Activated CD4-positive, alpha-beta T cell treated with anti-CD3 and anti-CD28 coated beads for 4 hours (primary cell): ENCODE results near the gene U2AF1.
"Not testable (repeated sequence)": the region's sequence is repeated elsewhere in the genome, so short reads cannot be mapped to it uniquely, and the experiment has no call there.

ENCODE experiments used
- DNase-seq, 2 donors: peaks; one replicate each; pipeline ENCODE4 v3.0.0-alpha.2; 2020

Gene U2AF1, protein sequence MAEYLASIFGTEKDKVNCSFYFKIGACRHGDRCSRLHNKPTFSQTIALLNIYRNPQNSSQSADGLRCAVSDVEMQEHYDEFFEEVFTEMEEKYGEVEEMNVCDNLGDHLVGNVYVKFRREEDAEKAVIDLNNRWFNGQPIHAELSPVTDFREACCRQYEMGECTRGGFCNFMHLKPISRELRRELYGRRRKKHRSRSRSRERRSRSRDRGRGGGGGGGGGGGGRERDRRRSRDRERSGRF

DNA sequence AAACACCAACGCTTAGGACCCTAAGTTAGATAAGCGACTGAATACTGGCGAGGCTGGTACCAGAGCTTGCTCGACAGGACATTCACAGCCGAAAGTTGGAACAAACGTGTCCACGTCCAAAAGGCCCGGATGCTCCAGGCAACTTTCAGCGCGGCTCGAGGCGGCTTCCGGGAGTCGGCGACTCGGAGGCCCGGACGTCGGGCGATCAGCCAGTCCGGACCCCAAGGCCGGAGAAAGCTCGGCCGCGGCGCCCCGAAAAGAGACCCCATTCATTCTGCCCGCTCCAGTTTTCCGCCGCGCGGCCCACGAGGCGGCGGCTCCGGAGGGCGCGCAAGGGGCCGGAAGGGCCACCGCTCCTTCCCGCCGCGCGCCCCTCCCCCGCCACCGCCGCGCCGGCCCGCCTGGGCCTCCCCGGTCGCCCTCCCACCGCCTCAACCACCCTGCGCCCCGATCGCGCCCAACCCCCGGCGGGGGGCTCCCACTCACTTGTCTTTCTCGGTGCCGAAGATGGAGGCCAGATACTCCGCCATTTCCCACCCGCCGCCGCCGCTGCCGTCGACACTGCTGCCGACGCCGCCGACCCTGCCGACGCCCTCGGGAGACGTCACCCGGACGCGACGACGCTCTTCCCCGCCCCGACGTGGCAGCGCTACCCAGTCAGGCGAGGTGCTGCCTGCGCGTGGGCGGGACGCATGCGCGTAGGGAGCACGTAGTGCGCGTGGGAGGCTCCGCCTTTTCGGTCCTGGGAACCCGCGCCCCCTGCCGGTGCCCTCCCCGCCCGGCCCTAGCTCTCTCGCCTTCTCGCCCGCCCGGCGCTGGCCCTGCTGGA, at the start of gene U2AF1:
Gene U2AF1 (minus strand): TSS at position 606 of the 829 bp plus-strand sequence. CDS start 76 bp downstream, at position 530.
- peak in 1 of 2 donors; percentile 59 for DNase-seq

DNA sequence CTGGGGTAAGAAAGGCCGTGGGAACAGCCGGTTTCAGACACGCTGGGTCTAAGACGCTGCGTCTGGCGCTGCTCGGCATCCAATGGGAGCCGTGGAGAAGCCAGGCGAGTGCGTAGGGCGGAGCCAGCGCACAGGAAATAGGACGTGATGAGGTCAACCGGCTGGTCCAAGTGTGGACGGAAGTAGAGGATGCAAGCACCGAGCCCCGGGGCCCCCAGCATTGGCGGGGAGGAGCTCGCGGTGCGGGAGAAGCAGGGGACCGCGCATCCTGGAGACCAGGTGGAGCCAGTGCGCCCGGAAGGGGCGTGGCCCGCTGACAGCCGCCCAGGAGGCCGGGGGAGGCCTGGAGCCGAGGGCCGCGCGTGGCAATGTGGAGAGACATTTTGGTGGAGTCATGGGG, 46.2 kb upstream of the U2AF1 start:
- not testable (repeated sequence) for DNase-seq

DNA sequence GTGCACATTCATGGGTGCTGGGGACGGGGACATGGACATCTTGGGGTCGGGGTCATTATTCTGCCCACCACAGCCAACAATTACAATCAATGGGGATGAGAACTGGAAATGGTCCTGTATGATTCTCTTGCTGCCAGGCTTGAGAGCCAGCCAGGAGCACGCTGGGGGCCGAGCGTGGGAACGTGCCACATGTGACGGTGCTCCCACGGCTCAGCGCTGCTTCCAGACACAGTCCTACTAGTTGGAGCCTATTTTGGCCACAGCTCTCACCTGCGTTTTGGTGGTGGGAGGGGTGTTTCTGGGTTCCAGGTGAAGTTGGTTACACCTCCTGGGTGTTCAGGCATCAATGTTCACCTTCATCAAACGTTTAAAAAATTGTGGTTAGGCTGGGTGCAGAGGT, 42.0 kb upstream of the U2AF1 start:
- DNase-seq, result not testable (repeated sequence)

DNA sequence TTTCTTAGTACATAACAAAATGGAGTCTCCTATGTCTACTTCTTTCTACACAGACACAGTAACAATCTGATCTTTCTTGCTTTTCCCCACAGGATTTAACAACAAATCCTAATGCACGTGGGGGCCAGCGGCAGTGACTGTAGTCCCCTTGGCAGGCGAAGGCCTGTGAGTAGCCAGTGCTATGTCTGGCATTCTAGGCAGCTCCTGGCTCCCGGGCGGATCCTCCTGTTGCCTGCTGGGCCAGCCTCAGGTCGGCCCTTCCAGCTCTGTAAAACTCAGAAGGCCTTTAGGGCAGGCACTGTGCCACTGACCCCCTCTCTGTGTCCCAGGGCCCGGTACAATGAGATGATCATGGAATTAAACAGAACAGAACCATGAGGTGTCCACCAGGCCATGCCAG, 40.6 kb upstream of the U2AF1 start:
- not testable (repeated sequence) for DNase-seq

DNA sequence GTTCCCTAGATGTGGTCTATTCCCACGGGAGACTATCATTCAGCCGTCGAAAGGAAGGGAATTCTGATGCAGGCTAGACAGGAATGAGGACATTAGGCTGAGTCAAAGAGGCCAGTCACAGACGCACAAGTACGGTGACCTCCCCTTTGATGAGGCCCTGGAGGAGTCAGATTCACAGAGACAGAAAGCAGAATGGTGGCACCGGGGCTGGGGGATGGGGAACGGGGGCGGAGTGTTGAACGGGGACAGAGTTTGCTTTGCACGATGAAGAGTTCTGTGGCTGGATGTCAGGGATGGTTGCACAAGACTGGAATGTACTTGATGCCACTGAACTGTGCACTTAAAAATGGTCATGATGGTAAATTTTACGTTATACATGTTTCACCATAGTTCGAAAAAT, 39.3 kb upstream of the U2AF1 start:
- DNase-seq, result not testable (repeated sequence)

DNA sequence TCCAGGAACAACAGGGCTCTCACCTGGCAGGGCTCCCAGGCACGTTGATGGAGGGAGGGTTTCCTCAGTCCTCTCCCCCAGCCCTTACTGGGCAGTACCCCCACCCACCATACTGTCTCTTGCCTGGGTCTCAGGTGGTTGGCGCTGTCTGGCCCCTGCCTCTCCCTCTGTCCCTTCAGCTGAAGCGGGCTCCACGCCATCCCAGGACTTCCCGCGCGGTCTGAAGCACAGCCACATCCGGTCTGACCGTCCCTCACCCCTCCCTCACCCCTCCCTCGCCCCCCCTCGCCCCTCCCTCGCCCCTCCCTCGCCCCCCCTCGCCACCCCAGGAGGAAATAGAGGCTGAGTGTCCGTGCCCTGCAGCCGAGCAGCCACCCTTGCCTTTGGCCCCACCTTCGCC, 34.0 kb upstream of the U2AF1 start:
- not testable (repeated sequence) for DNase-seq

DNA sequence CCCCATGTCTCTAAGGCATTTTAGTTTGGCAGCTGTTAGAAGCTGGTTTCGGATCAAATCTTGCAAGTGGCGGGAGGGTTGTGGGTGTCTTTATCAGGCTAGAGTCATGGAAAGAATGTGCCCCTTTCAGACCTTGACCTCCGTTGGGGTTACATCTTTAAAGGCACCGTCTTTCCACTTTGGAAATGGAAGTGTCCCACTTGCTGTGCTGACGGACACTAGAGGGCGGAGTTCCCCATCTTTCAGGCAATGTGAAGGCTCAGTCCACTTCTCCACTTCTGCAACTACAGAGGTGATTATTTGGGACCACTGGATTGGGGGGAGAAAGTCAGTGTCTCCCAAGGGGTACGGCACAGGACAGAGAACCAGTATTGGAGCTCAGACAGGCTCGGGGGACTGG, 31.6 kb upstream of the U2AF1 start:
- DNase-seq, result not testable (repeated sequence)

DNA sequence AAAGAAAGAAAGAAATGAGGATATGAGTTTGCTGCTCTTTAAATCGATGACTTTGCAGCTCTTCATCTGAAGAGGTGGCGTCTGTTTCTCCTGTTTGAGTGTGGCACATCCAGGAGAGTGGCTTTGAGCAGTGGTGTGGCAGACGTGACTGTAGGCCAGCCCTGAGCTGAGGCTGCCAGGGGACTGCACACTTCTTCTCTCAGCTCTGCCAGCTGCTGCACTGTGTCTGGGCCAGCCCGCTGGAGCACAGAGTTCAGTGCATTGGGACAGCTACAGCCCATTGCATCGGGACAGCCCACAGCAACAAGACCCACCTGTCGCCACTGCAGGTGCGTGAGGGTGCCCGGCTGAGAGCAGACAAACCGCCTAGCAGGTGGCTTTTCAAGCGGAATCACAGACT, 27.1 kb upstream of the U2AF1 start:
- not testable (repeated sequence) for DNase-seq

DNA sequence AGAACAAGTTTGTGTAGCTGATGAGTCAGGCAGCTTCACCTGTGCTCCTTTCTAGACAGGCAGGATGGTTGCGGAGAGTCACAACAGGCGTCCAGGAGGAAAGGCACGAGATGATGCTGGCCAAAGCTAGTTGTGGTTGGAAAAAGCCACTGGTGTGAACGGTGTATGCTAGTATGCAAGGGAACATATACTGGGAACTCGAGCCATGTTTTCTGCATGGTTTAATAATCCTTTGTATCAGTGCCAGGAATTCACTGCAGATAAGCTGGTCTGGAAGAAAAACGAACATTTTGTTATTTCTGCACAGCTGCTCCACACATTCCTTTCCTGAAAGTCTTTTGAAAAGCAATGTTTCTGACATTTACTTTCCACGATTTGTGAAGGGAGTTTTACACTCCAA, 22.7 kb upstream of the U2AF1 start:
- DNase-seq, result not testable (repeated sequence)

DNA sequence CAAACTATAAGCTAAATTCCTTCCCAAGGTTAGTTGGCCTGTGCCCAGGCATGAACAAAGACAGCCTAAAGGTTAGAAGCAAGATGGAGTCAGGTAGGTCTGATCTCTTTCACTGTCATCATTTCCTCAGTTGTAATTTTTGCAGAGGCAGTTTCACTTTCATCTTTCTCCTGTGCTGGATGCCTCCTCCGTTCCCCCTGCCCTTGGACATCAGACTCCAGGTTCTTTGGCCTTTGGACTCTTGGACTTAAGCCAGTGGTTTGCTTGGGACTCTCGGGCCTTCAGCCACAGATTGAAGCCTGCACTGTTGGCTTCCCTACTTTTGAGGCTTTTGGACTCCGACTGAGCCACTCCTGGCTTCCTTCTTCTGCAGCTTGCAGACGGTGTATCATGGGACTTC, 8.6 kb upstream of the U2AF1 start:
- DNase-seq, result not testable (repeated sequence)

DNA sequence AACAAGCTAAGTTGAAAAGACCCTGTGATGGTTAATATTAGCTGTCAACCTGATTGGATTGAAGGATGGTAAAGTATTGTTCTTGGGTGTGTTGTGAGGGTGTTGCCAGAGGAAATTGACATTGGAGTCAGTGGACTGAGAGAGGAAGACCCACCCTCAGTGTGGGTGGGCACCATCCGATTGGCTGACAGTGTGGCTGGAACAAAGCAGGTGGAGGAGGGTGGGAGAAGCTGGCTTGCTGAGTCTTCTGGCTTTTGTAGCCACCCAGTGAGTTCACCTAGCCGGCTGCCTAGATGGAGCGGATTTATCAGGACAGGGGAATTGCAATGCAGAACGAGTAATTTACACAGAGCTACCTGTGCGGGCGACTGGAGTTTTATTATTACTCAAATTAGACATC, 7.1 kb upstream of the U2AF1 start:
- DNase-seq, result not testable (repeated sequence)

DNA sequence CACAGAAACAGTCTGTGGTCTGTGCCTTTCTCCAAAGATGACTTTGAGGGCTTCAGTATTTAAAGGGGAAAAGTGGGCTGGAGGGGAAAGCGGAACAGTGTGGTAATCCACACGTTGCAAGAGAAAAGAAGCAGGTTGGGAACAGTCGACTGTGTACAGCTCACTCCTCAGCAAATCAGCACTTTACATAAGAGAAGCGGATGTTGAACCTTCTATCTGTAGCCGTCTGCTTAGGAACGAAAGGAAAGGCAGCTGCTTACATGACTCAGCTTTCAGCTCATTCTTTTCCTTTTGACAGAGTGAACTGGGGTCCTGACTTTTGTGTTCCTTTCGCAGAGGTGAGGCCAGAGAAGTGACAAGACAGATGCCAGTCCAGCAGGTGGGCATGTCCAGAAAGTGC, 1.6 kb upstream of the U2AF1 start:
- not testable (repeated sequence) for DNase-seq

DNA sequence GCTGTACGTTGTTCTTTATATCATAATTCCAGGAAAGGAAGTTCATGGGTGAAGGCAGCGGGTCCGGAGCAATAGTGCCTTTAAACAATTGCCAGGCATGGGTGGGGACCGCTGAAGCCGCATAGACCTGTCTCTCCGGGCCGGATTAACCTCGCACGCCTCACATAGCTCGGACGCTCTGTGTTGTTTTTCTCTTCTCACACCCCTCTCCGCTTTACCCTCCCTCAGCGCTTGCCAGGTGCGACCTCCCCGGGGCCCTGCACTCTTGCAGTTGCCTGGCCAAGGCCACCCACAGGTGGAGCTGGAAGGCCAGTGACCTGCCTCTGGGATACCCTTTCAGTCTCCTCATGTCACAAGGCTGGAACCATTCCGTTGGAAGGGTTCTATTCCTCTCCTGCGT, 807 bp upstream of the U2AF1 start:
- DNase-seq, result not testable (repeated sequence)

DNA sequence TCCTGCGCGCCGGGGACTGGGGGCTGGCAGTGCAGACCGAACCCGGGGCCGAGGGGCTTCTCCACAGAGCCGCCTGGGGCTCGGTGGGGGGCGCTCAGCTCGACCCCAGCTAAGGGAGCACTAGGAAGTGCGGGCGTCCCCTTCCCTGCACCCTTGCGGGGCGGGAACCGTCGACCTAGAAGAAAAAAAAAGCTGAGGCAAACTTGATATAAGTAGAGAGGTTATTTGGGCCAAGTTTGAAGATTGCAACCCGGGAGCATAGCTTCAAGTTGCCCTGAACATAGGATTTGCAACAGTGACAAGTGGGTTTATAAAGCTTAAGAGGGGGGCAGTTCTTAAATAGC, 396 bp upstream of the U2AF1 start:
- not testable (repeated sequence) for DNase-seq

DNA sequence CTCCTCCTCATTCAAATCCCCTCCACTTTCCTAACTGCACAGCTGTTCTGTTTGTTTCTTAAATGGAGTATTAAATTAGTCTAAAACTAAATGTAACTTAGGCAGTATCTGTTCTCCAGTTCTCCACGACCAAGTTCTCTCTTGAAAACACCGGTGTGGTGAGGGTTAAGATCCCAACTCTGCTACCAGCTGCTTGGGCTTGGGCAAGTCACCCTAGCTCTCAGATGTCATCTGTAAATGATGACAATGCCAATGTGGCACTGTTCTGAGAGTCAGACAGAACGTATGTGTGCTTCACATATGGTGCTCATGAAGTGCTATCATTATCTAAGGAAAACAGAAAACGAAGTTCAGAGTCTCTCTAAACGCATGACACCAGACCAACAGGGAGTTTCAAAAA, 2.7 kb downstream of the U2AF1 start:
- not testable (repeated sequence) for DNase-seq

DNA sequence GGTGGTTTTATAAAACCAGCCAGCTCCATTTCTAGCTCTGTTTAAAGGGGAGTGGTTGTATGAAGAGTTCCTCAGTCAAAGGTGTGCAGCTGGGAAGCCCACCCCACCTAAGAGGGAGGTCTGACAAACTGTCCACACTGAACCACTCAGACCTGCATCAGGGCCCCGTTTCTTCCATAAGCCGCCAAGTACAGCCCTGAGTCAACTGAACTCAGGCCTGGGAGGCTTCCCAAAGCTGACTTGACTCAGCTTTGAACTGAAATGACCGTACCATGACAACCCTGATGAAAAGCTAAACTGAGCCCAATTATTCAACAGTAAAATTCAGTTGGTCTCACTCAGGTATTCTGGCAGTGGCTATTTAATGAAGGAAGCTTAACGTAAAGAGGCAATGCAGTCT, 5.1 kb downstream of the U2AF1 start:
- DNase-seq, result not testable (repeated sequence)

DNA sequence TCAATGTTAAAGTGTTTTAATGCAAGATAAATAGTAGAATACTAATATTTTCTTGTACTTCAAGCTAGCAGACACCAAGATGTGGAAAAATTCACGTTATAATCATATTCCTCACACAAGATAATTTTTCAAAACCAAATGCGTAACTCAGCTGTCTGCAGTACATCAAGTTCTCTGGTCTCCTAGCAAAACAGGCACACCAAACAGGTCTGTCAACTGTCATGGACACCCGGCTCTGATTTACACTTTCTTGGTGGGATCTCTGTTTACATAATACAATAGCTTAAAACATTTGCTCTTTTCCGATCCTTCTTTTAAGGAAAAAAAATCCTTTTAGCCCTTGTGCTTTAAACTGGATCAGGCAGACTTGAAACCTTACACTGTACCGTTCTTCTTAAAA, 5.7 kb downstream of the U2AF1 start:
- DNase-seq, result not testable (repeated sequence)

DNA sequence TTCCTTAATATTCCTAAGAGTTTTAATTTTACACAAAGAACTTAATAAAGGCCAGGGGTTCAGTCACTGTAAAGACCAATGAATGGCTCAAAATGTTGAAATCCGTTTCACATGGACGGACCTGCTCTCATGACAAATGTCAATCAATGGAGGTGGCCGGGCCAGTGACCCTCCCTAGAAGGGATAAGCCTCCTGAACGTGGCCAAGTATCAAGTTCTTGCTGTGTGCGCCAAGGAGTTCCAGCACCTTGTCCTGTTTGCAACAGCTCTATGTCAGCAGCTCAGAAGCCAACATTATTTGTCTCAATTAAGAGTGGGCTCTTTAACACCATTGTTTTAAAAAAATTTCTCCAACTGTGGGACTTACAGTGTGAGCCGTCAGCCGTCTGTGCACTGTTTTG, 6.4 kb downstream of the U2AF1 start:
- not testable (repeated sequence) for DNase-seq

DNA sequence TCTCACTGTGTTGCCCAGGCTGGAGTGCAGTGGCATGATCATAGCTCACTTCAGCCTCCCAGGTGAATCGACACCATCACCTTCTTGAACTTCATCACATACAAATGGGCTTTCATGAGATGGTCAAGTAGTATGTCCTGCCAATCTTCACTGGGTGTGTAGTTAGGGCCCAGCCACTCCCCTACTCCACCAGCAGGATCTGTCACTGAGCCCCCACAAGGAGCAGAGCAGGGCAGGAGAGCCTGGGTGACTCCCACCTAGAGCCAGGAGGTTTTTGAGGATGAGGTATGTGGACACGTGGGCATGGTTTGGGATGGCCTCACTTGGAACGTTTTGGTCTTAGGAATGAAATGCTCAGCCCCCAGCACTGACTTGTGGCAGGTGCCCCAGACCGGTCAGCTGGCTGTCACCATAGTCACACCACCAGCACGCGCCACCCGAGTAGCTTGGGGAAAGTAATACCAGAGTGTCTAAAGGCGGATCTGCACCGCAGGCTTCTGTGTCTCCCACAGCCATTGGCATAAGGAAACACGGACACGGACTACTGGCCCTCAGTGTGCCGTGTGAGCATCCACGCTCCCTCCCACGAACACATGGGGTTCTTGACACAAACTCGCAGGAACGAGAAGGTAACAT, 15.3 kb downstream of the U2AF1 start:
- not testable (repeated sequence) for DNase-seq

DNA sequence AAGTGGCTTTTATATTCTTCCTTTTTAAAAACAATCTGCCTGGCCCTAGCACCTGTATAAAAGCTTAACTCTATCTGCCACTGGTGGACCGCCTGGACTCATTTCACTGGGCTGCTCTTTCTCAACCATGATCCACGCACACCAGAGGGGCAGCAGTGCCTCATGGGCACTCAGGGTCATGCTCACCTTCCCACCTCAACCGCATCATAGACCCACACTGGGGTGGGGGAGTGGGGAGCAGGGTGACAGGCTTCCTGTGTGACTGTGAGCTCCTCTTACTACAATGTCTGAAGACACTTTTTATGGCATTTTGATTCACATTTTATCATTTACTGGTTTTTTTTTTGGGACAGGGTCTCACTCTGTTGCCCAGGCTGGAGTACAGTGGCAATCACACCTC, 16.4 kb downstream of the U2AF1 start:
- DNase-seq, result not testable (repeated sequence)

DNA sequence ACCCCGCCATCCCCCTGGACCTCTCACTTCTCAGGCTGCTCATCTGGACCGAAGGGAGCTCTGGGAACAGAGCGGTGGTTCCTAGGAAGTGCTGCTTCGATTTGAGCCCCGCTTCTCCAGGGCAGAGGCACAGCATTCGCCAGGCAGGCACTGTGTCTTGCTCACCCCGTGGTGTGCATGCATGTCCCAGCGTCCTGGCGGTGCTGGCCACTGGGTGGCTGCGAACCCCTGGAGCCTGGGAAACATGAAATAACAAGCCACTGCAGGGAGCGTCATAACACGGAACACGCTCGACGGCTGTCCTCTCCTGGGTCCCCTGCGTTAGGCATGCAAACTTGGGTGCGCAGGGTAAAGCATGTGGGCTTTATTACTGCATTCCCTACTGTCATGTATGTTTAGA, 17.9 kb downstream of the U2AF1 start:
- DNase-seq, result not testable (repeated sequence)

DNA sequence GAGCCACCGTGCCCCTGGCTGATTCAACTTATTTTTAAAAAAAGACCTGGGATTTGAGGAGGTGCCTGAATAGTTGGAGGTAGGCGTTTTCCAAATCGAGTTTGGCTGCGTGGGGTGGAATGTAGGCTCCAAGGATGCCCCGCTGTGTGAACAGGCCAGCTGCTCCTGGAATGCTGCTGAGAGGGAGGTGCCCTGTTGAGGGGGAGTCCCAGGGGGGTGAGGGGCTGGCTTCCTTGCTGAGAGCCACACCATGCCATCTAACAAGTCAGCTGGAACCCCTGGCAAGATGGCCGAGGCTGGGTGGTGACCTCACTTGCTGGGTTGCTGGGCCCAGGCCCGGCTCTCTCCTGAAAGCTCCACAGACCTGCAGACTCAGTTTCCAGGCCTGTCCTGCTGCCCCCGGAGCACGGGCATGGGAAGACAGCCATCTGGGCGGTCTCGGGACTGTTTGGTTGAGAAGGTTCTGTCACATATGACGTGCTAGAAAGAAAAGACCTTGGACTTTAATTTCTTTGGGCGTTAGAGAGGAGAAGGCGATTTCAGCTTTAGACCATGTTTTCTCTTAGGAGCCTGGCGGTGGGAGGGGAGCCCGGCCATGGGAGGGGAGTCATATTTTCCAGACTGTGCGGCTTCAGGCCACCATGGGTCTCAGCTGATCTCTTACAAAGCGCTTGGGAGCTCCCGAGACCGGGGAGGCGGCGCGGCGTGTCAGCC, 24.6 kb downstream of the U2AF1 start:
- DNase-seq, result not testable (repeated sequence)

DNA sequence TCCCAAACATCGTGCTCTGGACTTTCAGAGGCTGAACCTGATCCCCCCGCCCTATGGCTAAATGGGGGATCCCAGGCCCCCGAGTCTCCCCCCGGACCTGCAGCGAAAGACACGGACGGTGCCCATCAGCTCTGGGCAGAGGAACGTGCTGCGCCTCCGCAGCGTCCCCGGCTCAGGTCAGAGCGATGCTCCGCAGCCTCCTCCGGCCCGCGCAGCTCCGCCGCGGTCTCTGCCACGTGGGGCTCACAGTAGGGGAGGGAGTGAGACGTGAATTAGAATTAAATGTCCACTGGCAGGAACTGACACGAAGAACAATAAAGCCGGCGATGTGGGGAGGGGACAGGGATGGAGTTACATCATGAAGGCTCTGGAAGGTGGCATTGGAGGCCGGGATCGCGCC, 30.7 kb downstream of the U2AF1 start:
- DNase-seq, result not testable (repeated sequence)
